Measurements from ENCODE around the gene RALGAPA2. TPM values are rescaled to one million over a fixed set of nuclear protein-coding genes. Genes with fewer than 3 reads are reported as not detected.

RALGAPA2 gene
- total RNA-seq, 1 donor from 2014 or later, result 73.8 TPM

- H3K36me3 ChIP-seq, result peaks cover 25% of the 10 kb centered on the region
- H3K4me3 ChIP-seq, result no peak overlapping the region
- intact Hi-C loops (cut with DNase I), result no loop called here
- TF ChIP-seq CTCF (IDR thresholded peaks at IDR 0.05), result no peak
- ATAC-seq (no peak), DNase-seq (no peak)
- H3K27me3 ChIP-seq (ENCODE audit: low read depth), result no peaks in the 10 kb centered on the region
- no peaks in the 10 kb centered on the region for H3K4me1 ChIP-seq
- H3K27ac ChIP-seq, result no peak overlapping the region
- no peaks in the 10 kb centered on the region for H3K9me3 ChIP-seq
Measured at GRCh38 chr20:20407891-20408805, 304.3 kb downstream of the RALGAPA2 start.

- Histone ChIP-seq H3K27me3 (ENCODE audit: low read depth) (no peaks in the 10 kb centered on the region), H3K4me3 (no peak overlapping the region), H3K36me3 (peaks cover 27% of the 10 kb centered on the region), H3K27ac (no peak overlapping the region), H3K4me1 (no peaks in the 10 kb centered on the region), H3K9me3 (no peaks in the 10 kb centered on the region)
- intact Hi-C loops (cut with DNase I), result no loop called here
- TF ChIP-seq CTCF (IDR thresholded peaks at IDR 0.05), result no peak
- ATAC-seq (no peak), DNase-seq (no peak)
Measured at GRCh38 chr20:20406306-20406705, 306.1 kb downstream of the RALGAPA2 start.

GRCh38 chr20:20405623-20406022 is 306.8 kb downstream of the RALGAPA2 start:
- no peak for TF ChIP-seq CTCF (IDR thresholded peaks at IDR 0.05)
- peaks cover 27% of the 10 kb centered on the region for H3K36me3 ChIP-seq
- H3K9me3 ChIP-seq, result no peaks in the 10 kb centered on the region
- ATAC-seq (no peak), DNase-seq (no peak)
- intact Hi-C loops (cut with DNase I), result no loop called here
- no peak overlapping the region for H3K4me3 ChIP-seq
- H3K4me1 ChIP-seq, result no peaks in the 10 kb centered on the region
- H3K27ac ChIP-seq, result no peak overlapping the region
- H3K27me3 ChIP-seq (ENCODE audit: low read depth), result no peaks in the 10 kb centered on the region

- peaks cover 32% of the 10 kb centered on the region for H3K36me3 ChIP-seq
- DNase-seq (no peak), ATAC-seq (no peak)
- H3K27me3 ChIP-seq (ENCODE audit: low read depth), result no peaks in the 10 kb centered on the region
- H3K27ac ChIP-seq, result no peak overlapping the region
- H3K9me3 ChIP-seq, result no peaks in the 10 kb centered on the region
- no peak overlapping the region for H3K4me3 ChIP-seq
- TF ChIP-seq CTCF (IDR thresholded peaks at IDR 0.05), result no peak
- H3K4me1 ChIP-seq, result no peaks in the 10 kb centered on the region
- intact Hi-C loops (cut with DNase I), result no loop called here
Measured at GRCh38 chr20:20404633-20405032, 307.8 kb downstream of the RALGAPA2 start.

GRCh38 chr20:20401991-20402390 is 310.5 kb downstream of the RALGAPA2 start:
- H3K36me3 ChIP-seq, result peaks cover 38% of the 10 kb centered on the region
- H3K4me3 ChIP-seq, result no peak overlapping the region
- H3K4me1 ChIP-seq, result no peaks in the 10 kb centered on the region
- no peaks in the 10 kb centered on the region for H3K9me3 ChIP-seq
- no peak for ATAC-seq
- no peak overlapping the region for H3K27ac ChIP-seq
- TF ChIP-seq CTCF (IDR thresholded peaks at IDR 0.05), result no peak
- H3K27me3 ChIP-seq (ENCODE audit: low read depth), result no peaks in the 10 kb centered on the region
- intact Hi-C loops (cut with DNase I), result no loop called here
- no peak for DNase-seq
